GM12878 (cell line): ENCODE measurements around the gene HYI. TPM values are rescaled to one million over a fixed set of nuclear protein-coding genes. Genes with fewer than 3 reads are reported as not detected.

Source experiments
- BRCA1 ChIP-seq: IDR thresholded peaks from 2 replicates; pipeline ENCODE4 v1.6.1; 2011; ENCODE audit warnings: low read depth, low read length, improper control_type of control experiment
- CHD1 ChIP-seq: IDR thresholded peaks from 2 replicates; pipeline ENCODE4 v1.6.1; 2012; ENCODE audit warnings: low read depth, low read length, improper control_type of control experiment
- EZH2 ChIP-seq: IDR thresholded peaks from 2 replicates; pipeline ENCODE4 v1.6.1; 2012; ENCODE audit warnings: low read depth, mild to moderate bottlenecking, control low read depth, inconsistent platforms, low read length, borderline replicate concordance; ENCODE audit not compliant: control insufficient read depth
- JUND ChIP-seq: IDR thresholded peaks from 2 replicates; pipeline ENCODE4 v1.6.1; 2012; ENCODE audit warnings: low read depth, mild to moderate bottlenecking, low read length, improper control_type of control experiment, moderate library complexity
- POLR2A ChIP-seq: IDR thresholded peaks from 2 replicates; pipeline ENCODE4 v1.6.1; 2011; ENCODE audit warnings: low read depth, mild to moderate bottlenecking, low read length
- POLR2AphosphoS5 ChIP-seq: IDR thresholded peaks from 2 replicates; pipeline ENCODE4 v1.6.1; 2011; ENCODE audit warnings: mild to moderate bottlenecking, low read length, inconsistent platforms
- RBBP5 ChIP-seq: fragments of 200-600 bp; sonication (generic); conservative IDR thresholded peaks from 2 replicates; pipeline ENCODE4 v1.6.1; 2016
- RELA ChIP-seq: fragments of 450-650 bp; IDR thresholded peaks from 2 replicates; pipeline ENCODE4 v1.8.0; 2014; ENCODE audit warnings: borderline replicate concordance; ENCODE audit not compliant: partially characterized antibody
- SMAD5 ChIP-seq: IDR thresholded peaks from 2 replicates; pipeline ENCODE4 v1.6.1; 2016; ENCODE audit warnings: antibody characterized with exemption, low read depth
- SMARCA5 ChIP-seq: fragments of 450-650 bp; IDR thresholded peaks from 2 replicates; pipeline ENCODE4 v1.6.1; 2017; ENCODE audit warnings: mild to moderate bottlenecking
- STAT3 ChIP-seq: IDR thresholded peaks from 2 replicates; pipeline ENCODE4 v1.6.1; 2011; ENCODE audit warnings: low read depth, low read length, improper control_type of control experiment
- TARDBP ChIP-seq: IDR thresholded peaks from 2 replicates; pipeline ENCODE4 v1.6.1; 2016; ENCODE audit warnings: borderline replicate concordance
- YY1 ChIP-seq: IDR thresholded peaks from 2 replicates; pipeline ENCODE4 v1.6.1; 2011; ENCODE audit warnings: low read depth, mild to moderate bottlenecking, low read length
- ZNF384 ChIP-seq: IDR thresholded peaks from 2 replicates; pipeline ENCODE4 v1.6.1; 2012; ENCODE audit warnings: low read depth, mild to moderate bottlenecking, low read length, improper control_type of control experiment, borderline replicate concordance
- polyA plus RNA-seq, 11 experiments: library from polyadenylated mRNA; depleted of rRNA in 4 of 11; unstranded in 6 of 11; stranded (reverse) in 5 of 11; fragments of >200 nt; fragmentation: Nextera tagmentation in 4 of 11; fragmentation: Illumina TruSeq in 1 of 11; extraction: Ambion mirVana in 4 of 11; extraction: Trizol in 1 of 11; gene quantifications; 1 replicate in 1 of 11; 2 replicates in 10 of 11; pipeline versions ENCODE4 v1.2.1 to v1.2.3, GENCODE V29; 2011 to 2016; ENCODE audit warnings: inconsistent platforms in 2 of 11, missing spikeins in 2 of 11, low read depth in 1 of 11
- total RNA-seq, 4 experiments: library from RNA; depleted of rRNA in 3 of 4; stranded (reverse); fragments of >200 nt in 3 of 4; fragmentation: Illumina TruSeq in 1 of 4; extraction: Trizol in 1 of 4; gene quantifications; 2 replicates each; pipeline versions ENCODE4 v1.2.1 to v1.2.3, GENCODE V29; 2013 to 2021
- TF ChIP-seq, protein P1 (sequence below): IDR thresholded peaks from 2 replicates; pipeline ENCODE4 v1.6.1; 2011; ENCODE audit warnings: borderline replicate concordance, low read depth, mild to moderate bottlenecking, moderate library complexity, mixed read lengths, low read length; ENCODE audit not compliant: insufficient read depth; ENCODE audit errors: extremely low read length
- TF ChIP-seq, protein P2 (sequence below): fragments of 450-650 bp; IDR thresholded peaks from 2 replicates; pipeline ENCODE4 v1.6.1; 2018; ENCODE audit warnings: borderline replicate concordance, mild to moderate bottlenecking; ENCODE audit not compliant: partially characterized antibody
- TF ChIP-seq, protein P3 (sequence below): fragments of 450-650 bp; IDR thresholded peaks from 2 replicates; pipeline ENCODE4 v1.6.1; 2017; ENCODE audit warnings: mild to moderate bottlenecking
- TF ChIP-seq, protein P4 (sequence below): IDR thresholded peaks from 2 replicates; pipeline ENCODE4 v1.6.1; 2011; ENCODE audit warnings: borderline replicate concordance, low read depth, mild to moderate bottlenecking, moderate library complexity, low read length; ENCODE audit not compliant: insufficient read depth, poor library complexity, severe bottlenecking
- TF ChIP-seq, protein P5 (sequence below): fragments of 450-650 bp; IDR thresholded peaks from 2 replicates; pipeline ENCODE4 v1.6.1; 2017; ENCODE audit warnings: mild to moderate bottlenecking, moderate library complexity

Gene HYI
- total and polyA plus RNA-seq, 10 of the 15 experiments (the other 5 are each of a cell fraction or from before 2014, with no cell fraction given) = 0.27 to 5.5 (median 2.0) TPM

DNA sequence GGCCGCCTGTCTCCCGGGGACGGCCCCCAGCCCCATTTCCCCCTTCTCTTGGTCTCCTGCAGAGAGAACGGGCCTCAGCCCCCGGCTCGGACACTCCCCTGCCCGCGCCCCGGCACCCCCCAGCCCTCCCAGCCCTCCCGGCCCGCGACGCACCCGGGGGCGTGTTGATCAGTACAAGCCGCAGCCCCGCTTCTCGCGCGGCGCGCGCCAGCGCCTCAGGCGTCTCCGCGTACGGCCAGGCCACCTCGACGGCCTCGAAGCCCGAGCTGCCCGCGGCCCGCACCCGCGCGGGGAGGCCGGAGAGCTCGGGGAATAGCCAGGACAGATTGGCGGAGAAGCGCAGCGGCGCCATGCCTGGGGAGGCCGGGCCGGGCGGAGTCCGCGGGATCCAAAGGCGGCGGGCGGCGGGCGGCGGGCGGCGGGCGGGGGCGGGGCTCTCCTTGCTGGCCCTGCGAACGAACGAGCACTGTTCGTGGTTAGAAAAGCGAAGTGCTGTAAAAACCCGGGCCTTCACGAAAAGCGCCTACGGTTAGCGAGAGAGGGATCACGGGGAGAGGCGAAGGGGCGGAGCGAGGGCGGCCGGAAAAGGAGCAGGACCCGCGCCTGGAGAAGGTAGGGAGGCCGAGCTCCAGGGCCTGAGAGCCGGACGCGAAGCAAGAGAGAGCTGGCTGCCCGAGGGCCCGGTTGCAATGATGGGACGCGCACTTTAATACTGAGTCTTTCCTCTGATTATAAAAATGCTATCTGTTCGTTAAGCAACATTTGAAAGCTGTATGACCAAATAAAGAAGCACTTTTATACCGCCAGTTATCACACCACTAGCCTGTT, at the start of gene HYI (continued):
- TF ChIP-seq, protein P1, sequence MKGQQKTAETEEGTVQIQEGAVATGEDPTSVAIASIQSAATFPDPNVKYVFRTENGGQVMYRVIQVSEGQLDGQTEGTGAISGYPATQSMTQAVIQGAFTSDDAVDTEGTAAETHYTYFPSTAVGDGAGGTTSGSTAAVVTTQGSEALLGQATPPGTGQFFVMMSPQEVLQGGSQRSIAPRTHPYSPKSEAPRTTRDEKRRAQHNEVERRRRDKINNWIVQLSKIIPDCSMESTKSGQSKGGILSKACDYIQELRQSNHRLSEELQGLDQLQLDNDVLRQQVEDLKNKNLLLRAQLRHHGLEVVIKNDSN = peak; percentile 20
- no peak for TF ChIP-seq BRCA1
- TF ChIP-seq, protein P2, sequence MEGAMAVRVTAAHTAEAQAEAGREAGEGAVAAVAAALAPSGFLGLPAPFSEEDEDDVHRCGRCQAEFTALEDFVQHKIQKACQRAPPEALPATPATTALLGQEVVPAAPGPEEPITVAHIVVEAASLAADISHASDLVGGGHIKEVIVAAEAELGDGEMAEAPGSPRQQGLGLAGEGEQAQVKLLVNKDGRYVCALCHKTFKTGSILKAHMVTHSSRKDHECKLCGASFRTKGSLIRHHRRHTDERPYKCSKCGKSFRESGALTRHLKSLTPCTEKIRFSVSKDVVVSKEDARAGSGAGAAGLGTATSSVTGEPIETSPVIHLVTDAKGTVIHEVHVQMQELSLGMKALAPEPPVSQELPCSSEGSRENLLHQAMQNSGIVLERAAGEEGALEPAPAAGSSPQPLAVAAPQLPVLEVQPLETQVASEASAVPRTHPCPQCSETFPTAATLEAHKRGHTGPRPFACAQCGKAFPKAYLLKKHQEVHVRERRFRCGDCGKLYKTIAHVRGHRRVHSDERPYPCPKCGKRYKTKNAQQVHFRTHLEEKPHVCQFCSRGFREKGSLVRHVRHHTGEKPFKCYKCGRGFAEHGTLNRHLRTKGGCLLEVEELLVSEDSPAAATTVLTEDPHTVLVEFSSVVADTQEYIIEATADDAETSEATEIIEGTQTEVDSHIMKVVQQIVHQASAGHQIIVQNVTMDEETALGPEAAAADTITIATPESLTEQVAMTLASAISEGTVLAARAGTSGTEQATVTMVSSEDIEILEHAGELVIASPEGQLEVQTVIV = peak; percentile 25
- no peak for TF ChIP-seq RBBP5
- peak; percentile 63 for TF ChIP-seq POLR2A
- TF ChIP-seq JUND = no peak
- TF ChIP-seq CHD1 = no peak
- no peak for TF ChIP-seq TARDBP
- no peak for TF ChIP-seq STAT3
- no peak; the same call in 1 of the 2 replicates for TF ChIP-seq POLR2AphosphoS5
- no peak for TF ChIP-seq RELA
- TF ChIP-seq, protein P3, sequence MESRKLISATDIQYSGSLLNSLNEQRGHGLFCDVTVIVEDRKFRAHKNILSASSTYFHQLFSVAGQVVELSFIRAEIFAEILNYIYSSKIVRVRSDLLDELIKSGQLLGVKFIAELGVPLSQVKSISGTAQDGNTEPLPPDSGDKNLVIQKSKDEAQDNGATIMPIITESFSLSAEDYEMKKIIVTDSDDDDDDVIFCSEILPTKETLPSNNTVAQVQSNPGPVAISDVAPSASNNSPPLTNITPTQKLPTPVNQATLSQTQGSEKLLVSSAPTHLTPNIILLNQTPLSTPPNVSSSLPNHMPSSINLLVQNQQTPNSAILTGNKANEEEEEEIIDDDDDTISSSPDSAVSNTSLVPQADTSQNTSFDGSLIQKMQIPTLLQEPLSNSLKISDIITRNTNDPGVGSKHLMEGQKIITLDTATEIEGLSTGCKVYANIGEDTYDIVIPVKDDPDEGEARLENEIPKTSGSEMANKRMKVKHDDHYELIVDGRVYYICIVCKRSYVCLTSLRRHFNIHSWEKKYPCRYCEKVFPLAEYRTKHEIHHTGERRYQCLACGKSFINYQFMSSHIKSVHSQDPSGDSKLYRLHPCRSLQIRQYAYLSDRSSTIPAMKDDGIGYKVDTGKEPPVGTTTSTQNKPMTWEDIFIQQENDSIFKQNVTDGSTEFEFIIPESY = no peak
- TF ChIP-seq, protein P4, sequence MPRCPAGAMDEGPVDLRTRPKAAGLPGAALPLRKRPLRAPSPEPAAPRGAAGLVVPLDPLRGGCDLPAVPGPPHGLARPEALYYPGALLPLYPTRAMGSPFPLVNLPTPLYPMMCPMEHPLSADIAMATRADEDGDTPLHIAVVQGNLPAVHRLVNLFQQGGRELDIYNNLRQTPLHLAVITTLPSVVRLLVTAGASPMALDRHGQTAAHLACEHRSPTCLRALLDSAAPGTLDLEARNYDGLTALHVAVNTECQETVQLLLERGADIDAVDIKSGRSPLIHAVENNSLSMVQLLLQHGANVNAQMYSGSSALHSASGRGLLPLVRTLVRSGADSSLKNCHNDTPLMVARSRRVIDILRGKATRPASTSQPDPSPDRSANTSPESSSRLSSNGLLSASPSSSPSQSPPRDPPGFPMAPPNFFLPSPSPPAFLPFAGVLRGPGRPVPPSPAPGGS = peak; percentile 17
- TF ChIP-seq SMARCA5 = peak; percentile 14; the same call in 1 of the 2 replicates
- TF ChIP-seq ZNF384 = no peak
- TF ChIP-seq YY1 = 0 out of 2 replicates have a peak, but pooled peaks have one; percentile 13
- TF ChIP-seq SMAD5 = no peak
- no peak for TF ChIP-seq EZH2
- TF ChIP-seq, protein P5, sequence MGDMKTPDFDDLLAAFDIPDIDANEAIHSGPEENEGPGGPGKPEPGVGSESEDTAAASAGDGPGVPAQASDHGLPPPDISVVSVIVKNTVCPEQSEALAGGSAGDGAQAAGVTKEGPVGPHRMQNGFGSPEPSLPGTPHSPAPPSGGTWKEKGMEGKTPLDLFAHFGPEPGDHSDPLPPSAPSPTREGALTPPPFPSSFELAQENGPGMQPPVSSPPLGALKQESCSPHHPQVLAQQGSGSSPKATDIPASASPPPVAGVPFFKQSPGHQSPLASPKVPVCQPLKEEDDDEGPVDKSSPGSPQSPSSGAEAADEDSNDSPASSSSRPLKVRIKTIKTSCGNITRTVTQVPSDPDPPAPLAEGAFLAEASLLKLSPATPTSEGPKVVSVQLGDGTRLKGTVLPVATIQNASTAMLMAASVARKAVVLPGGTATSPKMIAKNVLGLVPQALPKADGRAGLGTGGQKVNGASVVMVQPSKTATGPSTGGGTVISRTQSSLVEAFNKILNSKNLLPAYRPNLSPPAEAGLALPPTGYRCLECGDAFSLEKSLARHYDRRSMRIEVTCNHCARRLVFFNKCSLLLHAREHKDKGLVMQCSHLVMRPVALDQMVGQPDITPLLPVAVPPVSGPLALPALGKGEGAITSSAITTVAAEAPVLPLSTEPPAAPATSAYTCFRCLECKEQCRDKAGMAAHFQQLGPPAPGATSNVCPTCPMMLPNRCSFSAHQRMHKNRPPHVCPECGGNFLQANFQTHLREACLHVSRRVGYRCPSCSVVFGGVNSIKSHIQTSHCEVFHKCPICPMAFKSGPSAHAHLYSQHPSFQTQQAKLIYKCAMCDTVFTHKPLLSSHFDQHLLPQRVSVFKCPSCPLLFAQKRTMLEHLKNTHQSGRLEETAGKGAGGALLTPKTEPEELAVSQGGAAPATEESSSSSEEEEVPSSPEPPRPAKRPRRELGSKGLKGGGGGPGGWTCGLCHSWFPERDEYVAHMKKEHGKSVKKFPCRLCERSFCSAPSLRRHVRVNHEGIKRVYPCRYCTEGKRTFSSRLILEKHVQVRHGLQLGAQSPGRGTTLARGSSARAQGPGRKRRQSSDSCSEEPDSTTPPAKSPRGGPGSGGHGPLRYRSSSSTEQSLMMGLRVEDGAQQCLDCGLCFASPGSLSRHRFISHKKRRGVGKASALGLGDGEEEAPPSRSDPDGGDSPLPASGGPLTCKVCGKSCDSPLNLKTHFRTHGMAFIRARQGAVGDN = 0 out of 2 replicates have a peak, but pooled peaks have one; percentile 39
